GM18861 (cell line): ENCODE results near the gene PTGIR.
"Not testable (repeated sequence)": the region's sequence is repeated elsewhere in the genome, so short reads cannot be mapped to it uniquely, and the experiment has no call there.

Source experiments
- ATAC-seq: cut with Tn5 transposase; IDR thresholded peaks from one replicate; pipeline ENCODE4 v1.9.1; 2021; ENCODE audit not compliant: unreplicated experiment

The PTGIR gene

GRCh38 chr19:46639358-46640182 is 14.7 kb upstream of the PTGIR start:
- ATAC-seq, result no peak

GRCh38 chr19:46637224-46637623 is 12.3 kb upstream of the PTGIR start:
- no peak for ATAC-seq

- ATAC-seq, result no peak
Measured at GRCh38 chr19:46635920-46636761, 11.3 kb upstream of the PTGIR start, which contains the start of gene GNG8. GNG8 (minus strand) TSS chr19:46636202; CDS start chr19:46634682, 1,520 bp downstream.

- ATAC-seq, result no peak
Measured at GRCh38 chr19:46634656-46635218, 9.8 kb upstream of the PTGIR start.

GRCh38 chr19:46634045-46634655 is 9.3 kb upstream of the PTGIR start:
- no peak for ATAC-seq

GRCh38 chr19:46633130-46633529 is 8.2 kb upstream of the PTGIR start:
- no peak for ATAC-seq

- ATAC-seq, result no peak
Measured at GRCh38 chr19:46631481-46631880, 6.6 kb upstream of the PTGIR start.

GRCh38 chr19:46630586-46631205 is 5.8 kb upstream of the PTGIR start:
- ATAC-seq, result no peak

GRCh38 chr19:46629546-46630025 is 4.7 kb upstream of the PTGIR start:
- no peak for ATAC-seq

- ATAC-seq, result not testable (repeated sequence)
Measured at GRCh38 chr19:46628970-46629369, 4.1 kb upstream of the PTGIR start.

- ATAC-seq, result no peak
Measured at GRCh38 chr19:46626446-46626845, 1.6 kb upstream of the PTGIR start.

- no peak for ATAC-seq
Measured at GRCh38 chr19:46625731-46626130, 842 bp upstream of the PTGIR start.

GRCh38 chr19:46623915-46624502 is 880 bp downstream of the PTGIR start:
- no peak for ATAC-seq

GRCh38 chr19:46622118-46622446 is 2.8 kb downstream of the PTGIR start:
- ATAC-seq, result no peak

GRCh38 chr19:46621191-46622117 is 3.4 kb downstream of the PTGIR start:
- ATAC-seq, result no peak

- no peak for ATAC-seq
Measured at GRCh38 chr19:46620716-46621115, 4.2 kb downstream of the PTGIR start.

GRCh38 chr19:46620267-46620666 is 4.6 kb downstream of the PTGIR start:
- no peak for ATAC-seq

GRCh38 chr19:46618670-46619231 is 6.1 kb downstream of the PTGIR start:
- ATAC-seq, result no peak

GRCh38 chr19:46617601-46618000 is 7.3 kb downstream of the PTGIR start:
- no peak for ATAC-seq
